Astrocyte (in vitro differentiated cells and primary cell): Measurements from ENCODE around the gene CABP1. TPM values are rescaled to one million over a fixed set of nuclear protein-coding genes. Genes with fewer than 3 reads are reported as not detected.

ENCODE experiments used
- DNase-seq: peaks from one replicate; pipeline ENCODE4 v3.0.0-alpha.2; 2010; ENCODE audit warnings: low read depth
- FAIRE-seq: peaks from 2 replicates; lab custom pipeline; 2011; peaks lifted over from hg19 to GRCh38; lab: Jason Lieb, UNC
- H2AFZ ChIP-seq: 2 replicates; pipeline ENCODE4 v1.6.0; 2012; ENCODE audit warnings: low read depth, low read length, inconsistent platforms
- H3K27ac ChIP-seq: 2 replicates; pipeline ENCODE4 v1.5.1; 2011; ENCODE audit warnings: low read depth, low read length, inconsistent platforms
- H3K27me3 ChIP-seq: 2 replicates; pipeline ENCODE4 v1.6.0; 2011; ENCODE audit warnings: low read length, inconsistent platforms; ENCODE audit not compliant: insufficient read depth
- H3K36me3 ChIP-seq: 2 replicates; pipeline ENCODE4 v1.5.1; 2011; ENCODE audit warnings: low read length, inconsistent platforms; ENCODE audit not compliant: insufficient read depth
- H3K4me1 ChIP-seq: 2 replicates; pipeline ENCODE4 v1.5.1; 2011; ENCODE audit warnings: low read length, inconsistent platforms; ENCODE audit not compliant: insufficient read depth
- H3K4me2 ChIP-seq: 2 replicates; pipeline ENCODE4 v1.6.0; 2012; ENCODE audit warnings: low read length, inconsistent platforms
- H3K4me3 ChIP-seq: 2 replicates; pipeline ENCODE4 v1.5.1; 2011; ENCODE audit warnings: low read depth, mild to moderate bottlenecking, low read length, inconsistent platforms; ENCODE audit not compliant: insufficient read depth
- H3K79me2 ChIP-seq: 2 replicates; pipeline ENCODE4 v1.6.0; 2012; ENCODE audit warnings: mild to moderate bottlenecking, low read length, inconsistent platforms; ENCODE audit not compliant: insufficient read depth
- H3K9ac ChIP-seq: 2 replicates; pipeline ENCODE4 v1.6.0; 2012; ENCODE audit warnings: mild to moderate bottlenecking, low read length, inconsistent platforms
- H3K9me3 ChIP-seq: 2 replicates; pipeline ENCODE4 v1.5.1; 2012; ENCODE audit warnings: low read depth, mild to moderate bottlenecking, low read length, inconsistent platforms; ENCODE audit not compliant: insufficient read depth
- H4K20me1 ChIP-seq: 2 replicates; pipeline ENCODE4 v1.6.0; 2012; ENCODE audit warnings: low read length, inconsistent platforms; ENCODE audit not compliant: insufficient read depth
- H3K27ac Mint-ChIP-seq: one replicate; pipeline ENCODE4 v1.8.0; 2021; ENCODE audit warnings: mild to moderate bottlenecking, mixed read lengths; ENCODE audit not compliant: unreplicated experiment
- H3K27me3 Mint-ChIP-seq: one replicate; pipeline ENCODE4 v1.8.0; 2021; ENCODE audit warnings: low read depth, mixed read lengths; ENCODE audit not compliant: unreplicated experiment
- H3K36me3 Mint-ChIP-seq: one replicate; pipeline ENCODE4 v1.8.0; 2021; ENCODE audit warnings: low read depth, mixed read lengths; ENCODE audit not compliant: unreplicated experiment
- H3K4me1 Mint-ChIP-seq: one replicate; pipeline ENCODE4 v1.8.0; 2021; ENCODE audit warnings: low read depth, mixed read lengths; ENCODE audit not compliant: unreplicated experiment
- H3K4me3 Mint-ChIP-seq: one replicate; pipeline ENCODE4 v1.8.0; 2021; ENCODE audit warnings: mild to moderate bottlenecking, moderate library complexity, mixed read lengths; ENCODE audit not compliant: unreplicated experiment
- H3K9me3 Mint-ChIP-seq: one replicate; pipeline ENCODE4 v1.8.0; 2021; ENCODE audit warnings: mild to moderate bottlenecking, mixed read lengths; ENCODE audit not compliant: unreplicated experiment
- CTCF ChIP-seq: IDR thresholded peaks from 2 replicates; pipeline ENCODE4 v1.5.1; 2011; ENCODE audit warnings: low read depth, mild to moderate bottlenecking, inconsistent platforms, low read length, moderate library complexity; ENCODE audit not compliant: insufficient read depth
- EZH2 ChIP-seq: IDR thresholded peaks from 2 replicates; pipeline ENCODE4 v1.6.1; 2012; ENCODE audit warnings: mild to moderate bottlenecking, low read length, inconsistent platforms; ENCODE audit not compliant: insufficient read depth
- total RNA-seq: library from RNA; stranded (reverse); gene quantifications from 2 replicates; pipeline ENCODE4 v1.2.1, GENCODE V29; 2021

CABP1 gene
- total RNA-seq, 1 donor from 2014 or later: 0.30 TPM

- no peaks in the 10 kb centered on the region for H3K9me3 ChIP-seq
- TF ChIP-seq EZH2 (no peak), CTCF (no peak)
- no peaks in the 10 kb centered on the region for H4K20me1 ChIP-seq
- no peak overlapping the region for H3K4me2 ChIP-seq
- no peak for FAIRE-seq
- H3K27ac ChIP-seq: no peak overlapping the region
- no peaks in the 10 kb centered on the region for H3K9me3 Mint-ChIP-seq
- no peak overlapping the region for H2AFZ ChIP-seq
- H3K27me3 Mint-ChIP-seq: no peaks in the 10 kb centered on the region
- no peak overlapping the region for H3K4me3 Mint-ChIP-seq
- H3K27ac Mint-ChIP-seq: no peak overlapping the region
- no peaks in the 10 kb centered on the region for H3K27me3 ChIP-seq
- no peaks in the 10 kb centered on the region for H3K79me2 ChIP-seq
- peaks cover 8% of the 10 kb centered on the region for H3K4me1 ChIP-seq
- no peaks in the 10 kb centered on the region for H3K36me3 ChIP-seq
- no peaks in the 10 kb centered on the region for H3K36me3 Mint-ChIP-seq
- H3K9ac ChIP-seq: no peak overlapping the region
- no peaks in the 10 kb centered on the region for H3K4me1 Mint-ChIP-seq
- no peak for DNase-seq
- H3K4me3 ChIP-seq: no peak overlapping the region
These were observed 39.8 kb downstream of the CABP1 start for GRCh38 chr12:120680165-120680738.

DNA sequence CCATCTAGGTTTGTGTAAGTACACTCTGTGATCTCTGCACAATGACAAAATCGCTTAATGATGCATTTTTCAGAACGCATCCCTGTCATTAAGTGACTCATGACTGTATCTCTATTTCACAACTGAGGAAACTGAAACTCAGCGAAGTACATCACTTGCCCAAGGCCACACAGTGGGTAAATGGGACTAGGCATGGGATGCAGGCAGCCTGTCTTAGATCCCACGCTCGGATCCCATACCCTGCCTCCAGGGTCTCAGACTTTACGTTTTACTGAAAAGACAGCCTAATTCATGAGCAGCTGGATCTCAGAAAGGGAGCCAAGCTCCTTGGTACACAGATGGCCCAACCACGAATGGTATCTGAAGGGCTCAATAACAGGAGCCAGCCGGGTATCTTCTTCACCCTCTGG lies 44.1 kb downstream of the CABP1 start:
- Histone ChIP-seq H3K4me2 (no peak overlapping the region), H3K4me3 (no peak overlapping the region), H3K9me3 (no peaks in the 10 kb centered on the region), H4K20me1 (peaks cover 20% of the 10 kb centered on the region), H3K4me1 (peaks cover 10% of the 10 kb centered on the region), H3K27ac (no peak overlapping the region), H3K36me3 (no peaks in the 10 kb centered on the region), H2AFZ (no peak overlapping the region), H3K79me2 (peaks cover 25% of the 10 kb centered on the region), H3K27me3 (no peaks in the 10 kb centered on the region), H3K9ac (no peak overlapping the region)
- DNase-seq (no peak), FAIRE-seq (no peak)
- H3K27me3 Mint-ChIP-seq: no peaks in the 10 kb centered on the region
- TF ChIP-seq CTCF (no peak), EZH2 (no peak)
- no peaks in the 10 kb centered on the region for H3K36me3 Mint-ChIP-seq
- peaks cover 6% of the 10 kb centered on the region for H3K4me1 Mint-ChIP-seq
- no peak overlapping the region for H3K27ac Mint-ChIP-seq
- no peak overlapping the region for H3K4me3 Mint-ChIP-seq
- H3K9me3 Mint-ChIP-seq: no peaks in the 10 kb centered on the region

DNA sequence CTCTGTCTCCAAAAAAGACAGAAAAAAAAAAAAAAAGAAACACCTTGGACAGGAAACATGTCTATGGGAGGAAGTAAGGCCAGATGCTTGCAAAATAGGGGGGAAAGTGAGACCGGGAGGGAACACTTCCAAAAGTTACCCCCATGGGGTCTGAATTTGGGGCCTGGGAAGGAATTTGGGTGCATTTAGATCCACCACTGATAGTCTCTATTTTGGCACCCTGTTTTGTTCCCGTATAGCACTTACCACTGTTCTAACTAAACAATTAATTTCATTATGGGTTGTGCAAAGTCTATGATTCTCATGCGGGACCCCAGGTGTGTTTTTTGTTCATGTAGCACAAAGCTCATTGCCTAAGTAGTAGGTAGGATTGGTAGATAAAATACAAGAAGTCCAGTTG lies 45.1 kb downstream of the CABP1 start:
- Histone ChIP-seq H3K79me2 (peaks cover 35% of the 10 kb centered on the region), H3K27ac (no peak overlapping the region), H2AFZ (no peak overlapping the region), H3K9ac (no peak overlapping the region), H3K9me3 (no peaks in the 10 kb centered on the region), H3K36me3 (no peaks in the 10 kb centered on the region), H3K4me2 (peak overlapping the region; percentile 92), H3K27me3 (no peaks in the 10 kb centered on the region), H3K4me1 (peaks cover 13% of the 10 kb centered on the region), H3K4me3 (no peak overlapping the region), H4K20me1 (peaks cover 30% of the 10 kb centered on the region)
- Mint-ChIP-seq H3K27ac (no peak overlapping the region), H3K4me1 (peaks cover 12% of the 10 kb centered on the region), H3K36me3 (no peaks in the 10 kb centered on the region), H3K4me3 (peak overlapping the region; percentile 89), H3K9me3 (no peaks in the 10 kb centered on the region), H3K27me3 (no peaks in the 10 kb centered on the region)
- DNase-seq (no peak), FAIRE-seq (no peak)
- no peak for TF ChIP-seq EZH2
